Astrocyte of the cerebellum (primary cell): ENCODE data around the gene KRTAP4-5.
"Not testable (repeated sequence)": the region's sequence is repeated elsewhere in the genome, so short reads cannot be mapped to it uniquely, and the experiment has no call there.

Experiments
- DNase-seq: peaks from one replicate; pipeline ENCODE4 v3.0.0-alpha.2; 2011; ENCODE audit warnings: low read depth
- H3K4me3 ChIP-seq: 2 replicates; pipeline ENCODE4 v1.5.1; 2011; ENCODE audit warnings: mild to moderate bottlenecking, low read depth, low read length, moderate library complexity
- CTCF ChIP-seq: IDR thresholded peaks from 2 replicates; pipeline ENCODE4 v1.5.1; 2012; ENCODE audit warnings: low read length, low read depth, moderate library complexity, mild to moderate bottlenecking; ENCODE audit errors: missing control alignments
- in situ Hi-C: cut with HindIII; loops from 2 replicates; pipeline ENCODE4 v1.10.0; 2017; ENCODE audit warnings: low sequenced_read_pairs

Gene KRTAP4-5

GRCh38 chr17:41107941-41108450, 41.6 kb downstream of the KRTAP4-5 start:
- H3K4me3 ChIP-seq: no peak overlapping the region
- DNase-seq: no peak
- no peak for TF ChIP-seq CTCF
- in situ Hi-C loops: no loop called here

- DNase-seq, in situ Hi-C loops, H3K4me3 ChIP-seq: not testable (repeated sequence)
Observed at GRCh38 chr17:41105347-41105746, 44.3 kb downstream of the KRTAP4-5 start, which contains the start of gene KRTAP4-9. Gene KRTAP4-9, plus strand, starts transcription at chr17:41105389. Its CDS starts 0 bp downstream, at chr17:41105389.

- DNase-seq, H3K4me3 ChIP-seq, in situ Hi-C loops: not testable (repeated sequence)
Observed at GRCh38 chr17:41104386-41105038, 45.1 kb downstream of the KRTAP4-5 start.

GRCh38 chr17:41103896-41104295, 45.7 kb downstream of the KRTAP4-5 start:
- in situ Hi-C loops: no loop called here
- H3K4me3 ChIP-seq: no peak overlapping the region
- TF ChIP-seq CTCF: no peak
- no peak for DNase-seq

GRCh38 chr17:41101586-41102259, 47.9 kb downstream of the KRTAP4-5 start, which contains the start of gene KRTAP4-16:
Gene KRTAP4-16, minus strand, starts transcription at chr17:41102209. Its CDS starts 0 bp downstream, at chr17:41102209.
- TF ChIP-seq CTCF: no peak
- in situ Hi-C loops: no loop called here
- no peak within 1 kb of the TSS for H3K4me3 ChIP-seq
- DNase-seq: no peak

GRCh38 chr17:41099682-41100480, 49.7 kb downstream of the KRTAP4-5 start:
- H3K4me3 ChIP-seq, in situ Hi-C loops, DNase-seq: not testable (repeated sequence)
